ENCODE results near the gene SIPA1L3. TPM values are rescaled to one million over a fixed set of nuclear protein-coding genes. Genes with fewer than 3 reads are reported as not detected.

SIPA1L3 gene, protein sequence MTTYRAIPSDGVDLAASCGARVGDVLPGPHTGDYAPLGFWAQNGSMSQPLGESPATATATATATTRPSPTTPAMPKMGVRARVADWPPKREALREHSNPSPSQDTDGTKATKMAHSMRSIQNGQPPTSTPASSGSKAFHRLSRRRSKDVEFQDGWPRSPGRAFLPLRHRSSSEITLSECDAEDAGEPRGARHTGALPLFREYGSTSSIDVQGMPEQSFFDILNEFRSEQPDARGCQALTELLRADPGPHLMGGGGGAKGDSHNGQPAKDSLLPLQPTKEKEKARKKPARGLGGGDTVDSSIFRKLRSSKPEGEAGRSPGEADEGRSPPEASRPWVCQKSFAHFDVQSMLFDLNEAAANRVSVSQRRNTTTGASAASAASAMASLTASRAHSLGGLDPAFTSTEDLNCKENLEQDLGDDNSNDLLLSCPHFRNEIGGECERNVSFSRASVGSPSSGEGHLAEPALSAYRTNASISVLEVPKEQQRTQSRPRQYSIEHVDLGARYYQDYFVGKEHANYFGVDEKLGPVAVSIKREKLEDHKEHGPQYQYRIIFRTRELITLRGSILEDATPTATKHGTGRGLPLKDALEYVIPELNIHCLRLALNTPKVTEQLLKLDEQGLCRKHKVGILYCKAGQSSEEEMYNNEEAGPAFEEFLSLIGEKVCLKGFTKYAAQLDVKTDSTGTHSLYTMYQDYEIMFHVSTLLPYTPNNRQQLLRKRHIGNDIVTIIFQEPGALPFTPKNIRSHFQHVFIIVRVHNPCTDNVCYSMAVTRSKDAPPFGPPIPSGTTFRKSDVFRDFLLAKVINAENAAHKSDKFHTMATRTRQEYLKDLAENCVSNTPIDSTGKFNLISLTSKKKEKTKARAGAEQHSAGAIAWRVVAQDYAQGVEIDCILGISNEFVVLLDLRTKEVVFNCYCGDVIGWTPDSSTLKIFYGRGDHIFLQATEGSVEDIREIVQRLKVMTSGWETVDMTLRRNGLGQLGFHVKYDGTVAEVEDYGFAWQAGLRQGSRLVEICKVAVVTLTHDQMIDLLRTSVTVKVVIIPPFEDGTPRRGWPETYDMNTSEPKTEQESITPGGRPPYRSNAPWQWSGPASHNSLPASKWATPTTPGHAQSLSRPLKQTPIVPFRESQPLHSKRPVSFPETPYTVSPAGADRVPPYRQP (N-terminal part only)
- polyA plus RNA-seq (2012; rRNA removed): 6.7 and 11.6 TPM in 2 replicates
- 6.9 and 10.4 TPM in 2 replicates for polyA plus RNA-seq (2012; cell fraction: cytosol; rRNA removed)
- 16.0 and 20.2 TPM in 2 replicates for polyA plus RNA-seq (2012; cell fraction: nucleus; rRNA removed)

DNA sequence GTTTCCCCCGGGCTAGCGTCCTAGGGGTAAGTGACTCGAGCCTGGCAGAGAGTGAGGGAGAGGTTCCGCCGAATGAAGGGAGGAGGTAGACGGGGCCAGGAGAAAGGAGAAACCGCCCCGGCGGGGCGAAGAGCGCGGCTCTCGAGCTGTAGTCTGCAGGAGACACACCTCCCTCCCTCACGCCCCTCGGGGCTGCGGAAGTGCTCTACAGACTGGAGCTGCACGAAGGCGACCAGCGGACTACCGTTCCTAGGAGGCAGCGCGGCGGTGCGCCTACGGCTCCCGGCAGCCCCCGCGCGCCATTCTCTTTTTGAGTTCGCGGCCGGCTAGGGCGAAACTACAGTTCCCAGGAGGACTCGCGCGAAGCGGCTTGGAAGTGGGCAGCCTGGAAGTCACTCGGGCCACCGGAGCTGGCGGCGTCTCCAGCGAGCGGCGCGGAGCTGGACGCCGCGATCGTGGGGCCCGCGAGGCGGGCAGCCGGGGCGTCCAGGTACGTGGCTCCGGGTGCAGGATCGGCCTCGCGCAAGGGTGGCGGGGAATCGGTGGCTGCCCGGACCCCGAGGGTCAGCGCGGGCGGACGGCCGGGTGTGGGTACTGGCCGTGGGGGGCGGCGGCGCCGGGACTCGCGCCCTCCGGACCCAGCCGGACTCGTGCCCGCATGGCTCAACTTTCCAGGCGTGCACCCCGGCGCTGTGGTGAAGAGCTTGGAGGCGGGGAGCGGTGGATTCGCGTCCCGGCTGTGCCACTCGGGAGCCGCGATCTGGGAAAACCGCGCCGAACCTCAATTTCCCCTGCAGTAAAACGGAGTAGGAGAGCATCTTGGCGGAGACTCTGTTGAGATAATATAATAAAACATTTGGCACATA is at the start of gene SIPA1L3:
SIPA1L3 (plus strand) TSS at position 340 of the 866 bp plus-strand sequence. CDS start 174,358 bp downstream, outside the sequence.
- CTCF ChIA-PET: interaction anchor here (0.8 to 6.8 kb wide), 13 partner anchors 8 to 454 kb away, joined by 3 to 67 read pairs (median 4); partner anchors contain the start of gene CATSPERG
- peak within 1 kb of the TSS; percentile 92 for H3K9ac ChIP-seq
- H3K36me3 ChIP-seq (replicated peaks in 1 of 2; ENCODE audit: control insufficient read depth in 1 of 2, insufficient read depth in 2 of 2, low read length in 1 of 2): peaks cover 0 to 11% of the 10 kb centered on the region in 2 experiments
- peak within 1 kb of the TSS; percentile 78 to 94 for H3K27ac ChIP-seq (ENCODE audit: low read depth in 2 of 2, low read length in 1 of 2)
- POLR2A ChIA-PET: interaction anchor here (0.5 to 2.4 kb wide), 10 partner anchors 11 to 1076 kb away, joined by 3 to 50 read pairs (median 3); partner anchors contain the start of gene PSMD8
- peaks cover 50% of the 10 kb centered on the region for H3K79me2 ChIP-seq (ENCODE audit: insufficient read depth)
- H3K27me3 ChIP-seq (ENCODE audit: insufficient read depth): no peaks in the 10 kb centered on the region
- H3F3A ChIP-seq (replicated peaks; ENCODE audit: insufficient read depth): no peaks in the 10 kb centered on the region
- peak within 1 kb of the TSS; percentile 77 to 97 for H3K4me3 ChIP-seq (ENCODE audit: low read depth in 2 of 2, low read length in 1 of 2)
- peaks cover 4 to 16% of the 10 kb centered on the region in 2 experiments; a peak in 1 of 4 replicates for H3K4me1 ChIP-seq (ENCODE audit: control insufficient read depth in 1 of 2, insufficient read depth in 2 of 2, low read depth in 1 of 2, low read length in 1 of 2)
- H2AFZ ChIP-seq (ENCODE audit: low read depth): peak within 1 kb of the TSS; percentile 89
- WGBS (ENCODE audit: low lambda C conversion rate): 3% methylated on average over 34 of the region's 95 CpGs
- no peaks in the 10 kb centered on the region for H3K9me2 ChIP-seq
- peak; percentile 94 for DNase-seq
- H4K20me1 ChIP-seq (ENCODE audit: insufficient read depth): peaks cover 16% of the 10 kb centered on the region; the same call in 1 of the 2 replicates
- H3K9me3 ChIP-seq: no peaks in the 10 kb centered on the region
- peak within 1 kb of the TSS; percentile 95 for H3K4me2 ChIP-seq
- TF ChIP-seq RFX5 (IDR thresholded peaks at IDR 0.05; ENCODE audit: low read length) (no peak), SMC3 (IDR thresholded peaks at IDR 0.05; ENCODE audit: low read depth, low read length) (0 out of 2 replicates have a peak, but pooled peaks have one; percentile 5), USF2 (IDR thresholded peaks at IDR 0.05; ENCODE audit: borderline replicate concordance, low read depth, low read length) (no peak), ELF1 (IDR thresholded peaks at IDR 0.05) (peak; percentile 93), POLR2AphosphoS5 (IDR thresholded peaks at IDR 0.05; ENCODE audit: low read depth, low read length) (peak; percentile 59), TAF1 (IDR thresholded peaks at IDR 0.05; ENCODE audit: borderline replicate concordance, low read depth, low read length) (peak; percentile 60), RCOR1 (IDR thresholded peaks at IDR 0.05; ENCODE audit: low read length) (no peak), EP300 (IDR thresholded peaks at IDR 0.05; ENCODE audit: borderline replicate concordance in 1 of 2, low read depth in 1 of 2, low read length in 1 of 2) (no peak), IRF3 (IDR thresholded peaks at IDR 0.05; ENCODE audit: low read depth, low read length) (no peak), GABPA (IDR thresholded peaks at IDR 0.05; ENCODE audit: low read depth) (peak; percentile 55), YY1 (IDR thresholded peaks at IDR 0.05; ENCODE audit: low read depth) (peak; percentile 70; the same call in 1 of the 2 replicates), MAX (IDR thresholded peaks at IDR 0.05; ENCODE audit: low read depth) (peak; percentile 66), EZH2phosphoT487 (IDR thresholded peaks at IDR 0.05; ENCODE audit: borderline replicate concordance, low read depth) (no peak)
- TF ChIP-seq, protein P1, sequence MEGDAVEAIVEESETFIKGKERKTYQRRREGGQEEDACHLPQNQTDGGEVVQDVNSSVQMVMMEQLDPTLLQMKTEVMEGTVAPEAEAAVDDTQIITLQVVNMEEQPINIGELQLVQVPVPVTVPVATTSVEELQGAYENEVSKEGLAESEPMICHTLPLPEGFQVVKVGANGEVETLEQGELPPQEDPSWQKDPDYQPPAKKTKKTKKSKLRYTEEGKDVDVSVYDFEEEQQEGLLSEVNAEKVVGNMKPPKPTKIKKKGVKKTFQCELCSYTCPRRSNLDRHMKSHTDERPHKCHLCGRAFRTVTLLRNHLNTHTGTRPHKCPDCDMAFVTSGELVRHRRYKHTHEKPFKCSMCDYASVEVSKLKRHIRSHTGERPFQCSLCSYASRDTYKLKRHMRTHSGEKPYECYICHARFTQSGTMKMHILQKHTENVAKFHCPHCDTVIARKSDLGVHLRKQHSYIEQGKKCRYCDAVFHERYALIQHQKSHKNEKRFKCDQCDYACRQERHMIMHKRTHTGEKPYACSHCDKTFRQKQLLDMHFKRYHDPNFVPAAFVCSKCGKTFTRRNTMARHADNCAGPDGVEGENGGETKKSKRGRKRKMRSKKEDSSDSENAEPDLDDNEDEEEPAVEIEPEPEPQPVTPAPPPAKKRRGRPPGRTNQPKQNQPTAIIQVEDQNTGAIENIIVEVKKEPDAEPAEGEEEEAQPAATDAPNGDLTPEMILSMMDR (IDR thresholded peaks at IDR 0.05): no peak
- TF ChIP-seq, protein P2, sequence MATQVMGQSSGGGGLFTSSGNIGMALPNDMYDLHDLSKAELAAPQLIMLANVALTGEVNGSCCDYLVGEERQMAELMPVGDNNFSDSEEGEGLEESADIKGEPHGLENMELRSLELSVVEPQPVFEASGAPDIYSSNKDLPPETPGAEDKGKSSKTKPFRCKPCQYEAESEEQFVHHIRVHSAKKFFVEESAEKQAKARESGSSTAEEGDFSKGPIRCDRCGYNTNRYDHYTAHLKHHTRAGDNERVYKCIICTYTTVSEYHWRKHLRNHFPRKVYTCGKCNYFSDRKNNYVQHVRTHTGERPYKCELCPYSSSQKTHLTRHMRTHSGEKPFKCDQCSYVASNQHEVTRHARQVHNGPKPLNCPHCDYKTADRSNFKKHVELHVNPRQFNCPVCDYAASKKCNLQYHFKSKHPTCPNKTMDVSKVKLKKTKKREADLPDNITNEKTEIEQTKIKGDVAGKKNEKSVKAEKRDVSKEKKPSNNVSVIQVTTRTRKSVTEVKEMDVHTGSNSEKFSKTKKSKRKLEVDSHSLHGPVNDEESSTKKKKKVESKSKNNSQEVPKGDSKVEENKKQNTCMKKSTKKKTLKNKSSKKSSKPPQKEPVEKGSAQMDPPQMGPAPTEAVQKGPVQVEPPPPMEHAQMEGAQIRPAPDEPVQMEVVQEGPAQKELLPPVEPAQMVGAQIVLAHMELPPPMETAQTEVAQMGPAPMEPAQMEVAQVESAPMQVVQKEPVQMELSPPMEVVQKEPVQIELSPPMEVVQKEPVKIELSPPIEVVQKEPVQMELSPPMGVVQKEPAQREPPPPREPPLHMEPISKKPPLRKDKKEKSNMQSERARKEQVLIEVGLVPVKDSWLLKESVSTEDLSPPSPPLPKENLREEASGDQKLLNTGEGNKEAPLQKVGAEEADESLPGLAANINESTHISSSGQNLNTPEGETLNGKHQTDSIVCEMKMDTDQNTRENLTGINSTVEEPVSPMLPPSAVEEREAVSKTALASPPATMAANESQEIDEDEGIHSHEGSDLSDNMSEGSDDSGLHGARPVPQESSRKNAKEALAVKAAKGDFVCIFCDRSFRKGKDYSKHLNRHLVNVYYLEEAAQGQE (IDR thresholded peaks at IDR 0.05; ENCODE audit: low read depth, low read length): no peak

Measured in SK-N-SH (cell line).